WERI-Rb-1 (cell line): ENCODE data around the gene CABP4.
A peak's percentile ranks its signal among the peaks of the same experiment; 100 is the strongest.

Experiments used
- DNase-seq: peaks from one replicate; pipeline ENCODE4 v3.0.0-alpha.2; 2020
- H3K27ac ChIP-seq: fragments of 250-450 bp; sonication (Bioruptor Pico); 2 replicates; pipeline ENCODE4 v1.5.1; 2020; ENCODE audit warnings: mild to moderate bottlenecking, moderate library complexity
- H3K27me3 ChIP-seq: fragments of 250-450 bp; sonication (Bioruptor Pico); 2 replicates; pipeline ENCODE4 v1.5.1; 2021; ENCODE audit warnings: mild to moderate bottlenecking, low read depth, moderate library complexity; ENCODE audit not compliant: insufficient read depth, severe bottlenecking
- H3K36me3 ChIP-seq: fragments of 250-450 bp; sonication (Bioruptor Pico); 2 replicates; pipeline ENCODE4 v1.5.1; 2020; ENCODE audit warnings: mild to moderate bottlenecking, moderate library complexity
- H3K4me3 ChIP-seq: 2 replicates; pipeline ENCODE4 v1.5.1; 2011; ENCODE audit warnings: low read depth, mild to moderate bottlenecking, control low read depth, low read length
- H3K9me3 ChIP-seq: fragments of 250-450 bp; sonication (Bioruptor Pico); 2 replicates; pipeline ENCODE4 v1.5.1; 2021; ENCODE audit warnings: mild to moderate bottlenecking, moderate library complexity; ENCODE audit not compliant: severe bottlenecking
- CTCF ChIP-seq: IDR thresholded peaks from 2 replicates; pipeline ENCODE4 v1.5.1; 2011; ENCODE audit warnings: low read depth, mild to moderate bottlenecking, control low read depth, inconsistent platforms, low read length

Gene CABP4

GRCh38 chr11:67496113-67496512, 41.0 kb downstream of the CABP4 start:
- H3K36me3 ChIP-seq, result peaks cover 70% of the 10 kb centered on the region
- H3K4me3 ChIP-seq, result no peak overlapping the region
- TF ChIP-seq CTCF, result no peak
- no peak overlapping the region for H3K27ac ChIP-seq
- no peaks in the 10 kb centered on the region for H3K27me3 ChIP-seq
- no peaks in the 10 kb centered on the region for H3K9me3 ChIP-seq
- peak; percentile 4 for DNase-seq

- TF ChIP-seq CTCF, result no peak
- Histone ChIP-seq H3K27me3 (no peaks in the 10 kb centered on the region), H3K27ac (no peak overlapping the region), H3K36me3 (peaks cover 70% of the 10 kb centered on the region), H3K4me3 (no peak overlapping the region), H3K9me3 (no peaks in the 10 kb centered on the region)
- DNase-seq, result no peak
These were observed 42.6 kb downstream of the CABP4 start for GRCh38 chr11:67497656-67498291.

- H3K36me3 ChIP-seq, result peaks cover 65% of the 10 kb centered on the region
- no peaks in the 10 kb centered on the region for H3K9me3 ChIP-seq
- no peaks in the 10 kb centered on the region for H3K27me3 ChIP-seq
- DNase-seq, result no peak
- no peak overlapping the region for H3K27ac ChIP-seq
- H3K4me3 ChIP-seq, result no peak overlapping the region
- TF ChIP-seq CTCF, result no peak
These were observed 43.4 kb downstream of the CABP4 start for GRCh38 chr11:67498544-67498972.

- TF ChIP-seq CTCF, result no peak
- H3K27me3 ChIP-seq, result no peaks in the 10 kb centered on the region
- H3K4me3 ChIP-seq, result no peak overlapping the region
- H3K27ac ChIP-seq, result no peak overlapping the region
- H3K9me3 ChIP-seq, result no peaks in the 10 kb centered on the region
- peaks cover 61% of the 10 kb centered on the region for H3K36me3 ChIP-seq
- DNase-seq, result no peak
These were observed 44.8 kb downstream of the CABP4 start for GRCh38 chr11:67499808-67500483.

- peaks cover 57% of the 10 kb centered on the region for H3K36me3 ChIP-seq
- no peaks in the 10 kb centered on the region for H3K27me3 ChIP-seq
- no peak overlapping the region for H3K27ac ChIP-seq
- no peak overlapping the region for H3K4me3 ChIP-seq
- no peak for DNase-seq
- TF ChIP-seq CTCF, result no peak
- H3K9me3 ChIP-seq, result no peaks in the 10 kb centered on the region
These were observed 45.3 kb downstream of the CABP4 start for GRCh38 chr11:67500484-67500821.
